GM21367 (cell line): ENCODE data around the gene ZNF45.
"Not testable (repeated sequence)": the region's sequence is repeated elsewhere in the genome, so short reads cannot be mapped to it uniquely, and the experiment has no call there.

Experiments used
- ATAC-seq: cut with Tn5 transposase; IDR thresholded peaks from one replicate; pipeline ENCODE4 v1.9.1; 2021; ENCODE audit not compliant: unreplicated experiment

The ZNF45 gene

GRCh38 chr19:43934985-43935708, at the start of gene ZNF45:
Gene ZNF45, minus strand, starts transcription at chr19:43935282. Its CDS starts 13,097 bp downstream, at chr19:43922185.
- ATAC-seq: peak; percentile 89

- no peak for ATAC-seq
Observed at GRCh38 chr19:43984687-43985000, 49.6 kb upstream of the ZNF45 start.

- peak; percentile 79 for ATAC-seq
Observed at GRCh38 chr19:43983912-43984686, 49.0 kb upstream of the ZNF45 start, which contains the start of gene ZNF155. Gene ZNF155, plus strand, starts transcription at chr19:43984188. Its CDS starts 4,356 bp downstream, at chr19:43988544.

GRCh38 chr19:43983544-43983911, 48.4 kb upstream of the ZNF45 start:
- no peak for ATAC-seq

- ATAC-seq: no peak
Observed at GRCh38 chr19:43976732-43977131, 41.6 kb upstream of the ZNF45 start.

GRCh38 chr19:43966079-43966694, 31.1 kb upstream of the ZNF45 start:
- ATAC-seq: no peak

GRCh38 chr19:43960411-43960810, 25.3 kb upstream of the ZNF45 start:
- no peak for ATAC-seq

- no peak for ATAC-seq
Observed at GRCh38 chr19:43957891-43958290, 22.8 kb upstream of the ZNF45 start.

GRCh38 chr19:43956827-43957226, 21.7 kb upstream of the ZNF45 start:
- no peak for ATAC-seq

- peak; percentile 69 for ATAC-seq
Observed at GRCh38 chr19:43950834-43951645, 16.0 kb upstream of the ZNF45 start, which contains the start of gene ZNF221. Gene ZNF221, plus strand, starts transcription at chr19:43951228. Its CDS starts 11,499 bp downstream, at chr19:43962727.

- not testable (repeated sequence) for ATAC-seq
Observed at GRCh38 chr19:43949803-43950202, 14.7 kb upstream of the ZNF45 start.

- not testable (repeated sequence) for ATAC-seq
Observed at GRCh38 chr19:43947412-43947811, 12.3 kb upstream of the ZNF45 start.

- no peak for ATAC-seq
Observed at GRCh38 chr19:43941209-43941608, 6.1 kb upstream of the ZNF45 start.

- no peak for ATAC-seq
Observed at GRCh38 chr19:43940719-43941118, 5.6 kb upstream of the ZNF45 start.

GRCh38 chr19:43939557-43940260, 4.6 kb upstream of the ZNF45 start:
- no peak for ATAC-seq

- ATAC-seq: no peak
Observed at GRCh38 chr19:43936188-43936587, 1.1 kb upstream of the ZNF45 start.

- no peak for ATAC-seq
Observed at GRCh38 chr19:43934055-43934984, 762 bp downstream of the ZNF45 start.

- no peak for ATAC-seq
Observed at GRCh38 chr19:43928820-43929219, 6.3 kb downstream of the ZNF45 start.

- ATAC-seq: no peak
Observed at GRCh38 chr19:43923875-43924274, 11.2 kb downstream of the ZNF45 start.
